Prostate gland (tissue), 1 donor: ENCODE measurements around the gene CR2.

Source experiments
- POLR2A ChIP-seq: fragments of 450-650 bp; IDR thresholded peaks from one replicate; pipeline ENCODE4 v1.6.1; 2016; ENCODE audit warnings: antibody characterized with exemption, mild to moderate bottlenecking
- POLR2AphosphoS5 ChIP-seq: sonication (generic); formaldehyde crosslinking; IDR thresholded peaks from one replicate; pipeline ENCODE4 v1.6.1; 2017; ENCODE audit warnings: antibody characterized with exemption

GRCh38 chr1:207430602-207431001 lies 23.5 kb upstream of the CR2 start:
- TF ChIP-seq POLR2A (no peak), POLR2AphosphoS5 (no peak)
